ENCODE measurements around the gene ORAI3. TPM values are rescaled to one million over a fixed set of nuclear protein-coding genes. Genes with fewer than 3 reads are reported as not detected.

Gene ORAI3
- 42.8 and 43.8 TPM in 2 replicates for total RNA-seq

GRCh38 chr16:30948667-30949649 is at the start of gene ORAI3:
Gene ORAI3, plus strand, starts transcription at chr16:30949068. Its CDS starts 222 bp downstream, at chr16:30949290.

DNA sequence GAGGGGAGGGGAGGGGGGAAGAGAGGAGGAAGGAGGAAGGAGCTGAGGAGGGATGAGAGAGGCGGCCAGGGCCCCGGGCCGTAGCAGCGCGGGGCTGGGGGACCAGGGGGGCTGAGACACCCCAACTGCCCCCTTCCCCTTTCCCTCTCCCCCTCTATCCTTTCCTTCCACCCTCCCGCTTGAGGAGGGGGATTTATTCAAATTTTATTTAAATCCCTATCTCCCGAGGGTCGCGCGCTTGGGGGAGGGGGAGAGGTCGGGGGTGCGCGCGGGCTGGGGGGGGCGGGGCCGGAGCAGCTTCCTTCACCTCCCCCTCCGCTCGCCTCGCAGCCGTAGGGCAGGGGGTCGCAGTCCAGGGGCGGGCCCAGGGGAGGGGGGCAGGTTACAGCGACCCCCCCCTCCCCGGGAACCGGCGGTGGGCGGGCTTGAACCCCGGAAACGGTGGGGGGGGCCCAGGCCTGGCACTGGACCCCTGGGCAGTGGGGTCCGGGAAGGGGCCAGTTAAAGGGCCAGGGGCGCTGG is 25.3 kb upstream of the ORAI3 start, which contains the start of gene FBXL19:
FBXL19 (plus strand) TSS at position 19 of the 522 bp plus-strand sequence. CDS start 2,183 bp downstream, outside the sequence.

GRCh38 chr16:30957456-30958174 is 8.7 kb downstream of the ORAI3 start, which contains the start of gene SETD1A:
Gene SETD1A, plus strand, starts transcription at chr16:30957754. Its CDS starts 978 bp downstream, at chr16:30958732.

DNA sequence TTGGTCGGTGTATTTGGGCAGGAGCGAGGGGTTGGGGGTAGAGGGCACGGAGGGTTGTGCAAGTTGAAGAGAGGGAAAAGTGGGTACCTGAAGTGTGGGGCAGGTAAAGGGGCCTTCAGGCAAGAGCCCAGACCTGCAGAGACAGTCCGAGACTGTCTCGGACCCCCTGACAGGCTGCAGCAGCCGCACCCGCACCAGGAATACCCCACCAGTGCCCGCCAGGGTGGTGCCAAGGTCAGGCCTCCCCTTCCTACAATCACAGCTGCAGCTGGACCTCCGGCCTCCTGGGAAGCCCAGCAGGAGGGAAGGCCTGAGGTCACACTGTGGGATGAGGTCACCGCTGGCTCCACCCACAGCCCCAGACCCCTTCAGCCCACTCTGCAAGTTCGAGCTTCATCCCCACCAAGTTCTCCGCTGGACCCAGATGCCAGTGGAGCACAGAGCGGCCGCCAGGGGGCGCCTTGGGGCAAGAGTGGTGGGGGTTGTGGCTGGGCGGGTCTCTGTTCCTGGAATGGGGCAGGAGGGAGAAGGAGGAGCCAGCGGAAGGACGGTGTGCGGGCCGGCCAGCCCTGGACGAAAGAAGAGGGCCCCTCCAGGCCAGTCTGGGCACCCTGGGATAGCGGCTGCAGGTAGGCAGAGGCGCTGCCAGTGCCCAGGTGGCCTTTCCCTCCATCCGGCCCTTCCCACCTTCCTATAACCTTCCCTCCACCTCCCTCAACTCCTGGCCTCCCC is 36.0 kb downstream of the ORAI3 start, which contains the start of gene HSD3B7:
HSD3B7 (plus strand) TSS at position 539 of the 732 bp plus-strand sequence. CDS start 452 bp downstream, outside the sequence.

Other genes starting within 250 kb of the ORAI3 start
- 13.7 and 16.5 TPM in 2 replicates for gene SRCAP, start 249.9 kb upstream of the ORAI3 start, total RNA-seq
- gene PHKG2, start 200.6 kb upstream of the ORAI3 start, total RNA-seq, result 12.7 and 14.3 TPM in 2 replicates
- gene CFAP119, start 187.0 kb upstream of the ORAI3 start, total RNA-seq, result 0.69 and 1.6 TPM in 2 replicates
- gene RNF40, start 186.7 kb upstream of the ORAI3 start, total RNA-seq, result 54.0 and 56.0 TPM in 2 replicates
- 6.2 and 6.3 TPM in 2 replicates for gene ZNF629, start 161.9 kb upstream of the ORAI3 start, total RNA-seq
- 19.3 and 38.3 TPM in 2 replicates for gene BCL7C, start 55.0 kb upstream of the ORAI3 start, total RNA-seq
- gene CTF1, start 52.5 kb upstream of the ORAI3 start, total RNA-seq, result 0.94 and 4.3 TPM in 2 replicates
- gene FBXL19, start 25.5 kb upstream of the ORAI3 start, total RNA-seq, result 9.3 and 13.6 TPM in 2 replicates
- gene SETD1A, start 8.7 kb downstream of the ORAI3 start, total RNA-seq, result 3.0 TPM in 2 replicates
- gene HSD3B7, start 36.1 kb downstream of the ORAI3 start, total RNA-seq, result 14.3 and 20.8 TPM in 2 replicates
- 1.0 and 3.5 TPM in 2 replicates for gene STX1B, start 61.6 kb downstream of the ORAI3 start, total RNA-seq
- gene STX4, start 84.5 kb downstream of the ORAI3 start, total RNA-seq, result 35.1 and 38.9 TPM in 2 replicates
- gene ZNF668, start 125.2 kb downstream of the ORAI3 start, total RNA-seq, result 5.2 and 6.5 TPM in 2 replicates
- gene ZNF646, start 125.4 kb downstream of the ORAI3 start, total RNA-seq, result 9.3 and 12.0 TPM in 2 replicates
- 1.4 TPM in 2 replicates for gene PRSS53, start 139.9 kb downstream of the ORAI3 start, total RNA-seq
- gene VKORC1, start 145.7 kb downstream of the ORAI3 start, total RNA-seq, result 91.7 and 95.6 TPM in 2 replicates
- 10.4 TPM in 2 replicates for gene BCKDK, start 159.3 kb downstream of the ORAI3 start, total RNA-seq
- 24.4 and 46.5 TPM in 2 replicates for gene KAT8, start 168.6 kb downstream of the ORAI3 start, total RNA-seq
- 0.09 TPM in 1 of 2 replicates, not detected in the other for gene PRSS8, start 186.7 kb downstream of the ORAI3 start, total RNA-seq
- gene PRSS36, start 201.0 kb downstream of the ORAI3 start, total RNA-seq, result 0.17 and 0.47 TPM in 2 replicates
- gene FUS, start 231.1 kb downstream of the ORAI3 start, total RNA-seq, result 32.5 and 32.7 TPM in 2 replicates

Data from bronchial smooth muscle cell (primary cell).